HG03064 (cell line): ENCODE data around the gene ITGAV.

Experiments used
- ATAC-seq: cut with Tn5 transposase; IDR thresholded peaks from one replicate; pipeline ENCODE4 v1.9.1; 2021; ENCODE audit warnings: low read depth; ENCODE audit not compliant: unreplicated experiment

Gene ITGAV

GRCh38 chr2:186653511-186653910, 63.7 kb downstream of the ITGAV start:
- ATAC-seq, result no peak

DNA sequence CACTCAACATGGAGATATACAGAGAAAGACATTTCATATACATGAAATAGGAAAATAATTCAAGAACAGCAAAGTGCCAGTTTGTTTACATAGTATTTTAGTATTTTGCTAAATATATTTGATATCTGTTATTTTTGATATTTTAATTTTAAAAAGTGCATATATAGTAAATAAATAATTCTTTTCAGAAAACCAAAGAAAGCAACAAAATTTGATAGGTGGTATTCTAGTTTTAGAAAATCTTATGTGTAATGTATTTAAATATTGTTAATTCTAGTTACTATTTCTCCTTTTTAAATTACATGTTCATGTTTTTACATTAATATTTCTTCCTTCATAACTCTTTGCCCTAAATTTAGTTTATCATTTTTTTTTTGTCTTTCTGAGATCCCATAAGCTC, 69.5 kb downstream of the ITGAV start:
- no peak for ATAC-seq

DNA sequence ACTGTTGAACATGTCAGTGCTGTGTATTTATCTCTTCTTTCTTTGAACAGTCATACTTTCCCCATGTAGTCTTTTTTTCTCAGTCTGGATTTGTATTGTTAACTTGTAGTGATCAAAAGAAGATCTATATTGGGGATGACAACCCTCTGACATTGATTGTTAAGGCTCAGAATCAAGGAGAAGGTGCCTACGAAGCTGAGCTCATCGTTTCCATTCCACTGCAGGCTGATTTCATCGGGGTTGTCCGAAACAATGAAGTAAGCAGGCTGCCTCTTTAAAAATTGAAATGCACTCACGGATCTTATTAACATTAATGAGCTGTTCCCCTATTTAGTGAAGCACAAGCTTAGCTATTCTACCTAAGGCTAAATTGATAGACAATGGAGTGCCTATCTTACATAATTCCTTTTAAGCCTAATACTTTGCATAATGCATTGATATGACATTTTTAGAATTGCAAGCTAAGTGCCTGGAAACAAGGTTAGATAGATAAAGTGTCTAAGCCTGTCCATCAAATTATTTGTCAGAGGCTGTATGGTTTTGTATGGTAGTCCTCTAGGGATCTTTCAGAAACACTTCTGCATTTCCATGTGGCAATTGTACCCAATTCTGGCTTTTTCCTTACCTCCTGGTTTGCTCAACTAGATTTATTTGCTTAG, 74.7 kb downstream of the ITGAV start:
- ATAC-seq, result no peak

DNA sequence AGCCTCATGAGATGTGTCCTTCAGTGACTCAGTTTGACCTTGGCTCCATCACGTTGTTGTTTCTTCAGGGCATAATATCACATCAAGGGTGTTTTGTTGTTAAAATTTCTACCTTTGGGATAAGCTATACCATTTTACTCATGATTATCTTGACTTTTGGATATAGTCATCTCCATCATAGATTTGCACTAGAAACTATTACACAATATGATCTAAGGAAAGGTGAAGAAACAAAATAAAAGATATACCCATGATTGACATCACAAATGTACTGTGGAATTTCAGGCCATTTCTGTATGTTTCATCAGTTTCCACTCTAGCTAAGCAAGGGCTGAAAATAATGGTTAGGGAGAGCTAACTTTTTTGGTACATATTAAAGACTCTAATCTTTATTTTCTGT, 79.3 kb downstream of the ITGAV start:
- ATAC-seq, result no peak

DNA sequence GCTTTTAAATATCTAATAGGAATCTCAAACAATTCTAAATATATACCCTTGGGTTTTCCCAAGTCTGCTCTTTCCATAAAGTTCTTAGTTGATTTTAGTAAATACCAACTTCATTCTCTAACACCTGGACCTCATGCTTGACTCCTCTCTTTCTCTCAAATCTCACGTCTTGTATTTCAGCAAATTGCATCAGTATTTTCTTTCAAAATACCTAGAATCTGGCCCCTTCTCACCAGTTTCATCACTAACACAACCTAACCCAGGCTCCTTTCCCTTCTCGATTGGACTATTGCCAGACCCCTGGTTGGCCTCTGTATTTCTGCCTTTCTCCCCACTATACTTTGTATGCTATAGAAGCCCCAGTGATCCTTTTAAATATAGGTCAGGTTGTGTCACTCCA, 81.0 kb downstream of the ITGAV start:
- ATAC-seq, result no peak

GRCh38 chr2:186675380-186675779, 85.5 kb downstream of the ITGAV start:
- no peak for ATAC-seq

GRCh38 chr2:186683341-186683740, 93.5 kb downstream of the ITGAV start:
- no peak for ATAC-seq

- ATAC-seq, result no peak
Observed at GRCh38 chr2:186687807-186688211, 98.0 kb downstream of the ITGAV start.

- no peak for ATAC-seq
Observed at GRCh38 chr2:186688813-186689212, 99.0 kb downstream of the ITGAV start.

- ATAC-seq, result no peak
Observed at GRCh38 chr2:186690786-186691185, 100.9 kb downstream of the ITGAV start.

DNA sequence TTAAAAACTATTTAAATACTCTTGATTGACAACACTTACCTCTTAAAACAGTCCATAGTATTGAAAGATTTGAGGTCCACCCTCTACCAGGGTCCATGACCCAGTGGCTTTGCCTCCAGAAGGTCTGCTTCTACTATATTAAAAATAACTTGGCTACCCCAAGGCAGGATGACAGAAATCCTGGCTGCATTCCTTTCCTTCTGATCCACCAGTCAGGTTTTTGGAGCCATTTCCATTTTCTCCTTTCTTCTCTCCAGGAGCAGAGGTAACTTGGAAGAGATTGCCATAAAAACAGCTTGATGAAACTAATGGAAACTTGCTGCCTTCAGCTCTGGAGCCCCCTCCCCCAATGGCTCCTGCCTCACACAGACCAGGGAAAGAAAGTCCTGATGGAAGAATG, 101.4 kb downstream of the ITGAV start:
- no peak for ATAC-seq

GRCh38 chr2:186691900-186692299, 102.0 kb downstream of the ITGAV start:
- no peak for ATAC-seq

- no peak for ATAC-seq
Observed at GRCh38 chr2:186693446-186693832, 103.6 kb downstream of the ITGAV start.

DNA sequence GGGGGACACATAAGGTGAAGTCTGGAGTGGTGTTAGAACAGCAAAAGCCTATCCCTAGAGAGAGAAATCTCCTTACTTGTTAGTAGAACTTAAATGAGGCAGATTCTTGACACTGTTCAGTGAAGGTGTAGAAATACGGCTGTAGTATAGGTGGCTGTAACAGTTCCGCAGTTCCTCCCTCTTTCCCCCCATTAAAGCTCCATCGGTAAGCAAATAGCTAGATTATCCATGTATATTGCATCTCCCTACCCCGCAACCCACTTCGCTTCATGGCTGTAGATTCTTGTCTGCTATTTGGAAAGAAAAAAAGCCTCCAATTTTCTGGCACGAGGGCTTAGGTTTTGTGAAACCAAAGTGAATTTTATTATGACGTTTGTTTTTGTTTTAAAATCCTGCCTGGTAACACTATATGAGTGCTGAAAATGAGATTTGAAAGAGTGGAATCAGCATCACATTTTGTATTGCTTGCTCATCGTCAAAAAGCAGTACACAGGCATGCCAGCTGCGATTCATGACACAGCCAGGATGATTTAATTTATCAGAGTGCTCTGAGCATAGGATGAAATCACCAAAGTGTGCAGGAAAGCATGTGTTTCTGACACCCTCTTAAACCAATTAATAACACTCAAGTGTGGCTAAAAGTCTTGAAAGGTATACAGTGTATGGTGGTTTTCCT, 105.4 kb downstream of the ITGAV start:
- ATAC-seq, result no peak

DNA sequence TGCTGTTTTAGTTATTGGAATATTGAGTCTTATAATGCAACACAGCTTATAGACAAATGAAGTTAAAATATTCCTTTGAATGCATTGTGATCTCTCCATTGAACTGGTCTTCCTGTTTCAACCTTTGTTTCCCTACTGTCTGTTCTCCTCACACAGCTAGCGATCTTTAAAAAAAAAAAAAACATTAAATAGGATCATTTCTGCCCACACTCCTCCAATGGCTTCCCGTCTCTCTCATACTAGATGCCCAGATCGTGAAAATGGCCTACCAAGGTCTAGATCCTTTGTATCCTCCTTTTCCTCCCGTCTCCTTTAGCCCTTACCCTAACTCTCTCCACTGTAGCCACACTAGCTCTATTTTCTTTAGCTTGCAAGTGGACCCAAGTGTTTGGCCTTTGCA, 106.4 kb downstream of the ITGAV start:
- ATAC-seq, result no peak

- no peak for ATAC-seq
Observed at GRCh38 chr2:186696804-186697203, 106.9 kb downstream of the ITGAV start.

DNA sequence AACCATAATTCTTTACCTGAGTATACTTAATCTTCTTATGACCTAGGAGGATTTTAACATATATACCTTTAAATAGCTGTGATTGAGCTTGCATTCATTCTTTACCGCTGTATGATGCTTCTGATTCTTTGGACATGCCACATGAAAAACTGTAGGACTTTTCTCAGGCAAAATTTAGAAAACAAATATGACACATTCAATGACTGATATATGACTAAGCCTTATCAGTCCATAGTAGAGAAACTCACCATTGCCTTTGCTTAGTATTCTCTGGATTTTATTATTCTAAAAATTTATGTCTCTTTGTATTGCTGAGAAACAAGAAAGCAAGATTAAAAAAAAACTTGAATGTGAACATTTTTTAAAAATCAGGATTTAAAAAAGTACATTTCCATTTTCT, 107.7 kb downstream of the ITGAV start:
- no peak for ATAC-seq

DNA sequence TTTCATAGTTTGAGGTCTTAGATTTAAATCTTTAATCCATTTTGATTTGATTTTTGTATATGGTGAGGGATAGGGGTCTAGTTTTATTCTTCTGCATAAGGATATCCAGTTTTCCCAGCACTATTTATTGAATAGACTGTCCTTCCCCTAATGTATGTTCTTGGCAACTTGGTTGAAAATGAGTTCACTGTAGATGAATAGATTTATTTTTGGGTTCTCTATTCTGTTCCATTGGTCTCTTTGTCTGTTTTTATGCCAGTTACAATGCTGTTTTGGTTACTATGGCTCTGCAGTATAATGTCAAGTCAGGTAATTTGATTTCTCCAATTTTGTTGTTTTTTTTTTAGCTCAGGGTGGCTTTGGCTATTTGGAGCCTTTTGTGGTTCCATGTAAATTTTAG, 109.9 kb downstream of the ITGAV start:
- ATAC-seq, result no peak

DNA sequence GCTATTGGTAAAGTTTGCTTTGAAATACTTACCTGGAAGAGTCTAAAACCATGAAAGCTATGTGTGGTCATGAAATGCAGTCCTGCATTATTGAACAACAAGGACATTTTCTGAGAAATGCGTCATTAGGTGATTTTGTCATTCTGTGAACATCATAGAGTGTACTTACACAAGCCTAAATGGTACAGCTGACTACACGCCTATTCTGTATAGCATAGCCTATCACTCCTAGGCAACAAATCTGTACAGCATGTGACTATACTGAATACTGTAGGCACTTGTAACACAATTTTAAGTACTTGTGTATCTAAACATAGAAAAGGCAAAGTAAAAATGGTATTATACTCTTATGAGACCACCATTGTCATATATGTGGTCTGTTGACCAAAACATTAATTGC, 112.2 kb downstream of the ITGAV start:
- no peak for ATAC-seq

- no peak for ATAC-seq
Observed at GRCh38 chr2:186702501-186702900, 112.6 kb downstream of the ITGAV start.

DNA sequence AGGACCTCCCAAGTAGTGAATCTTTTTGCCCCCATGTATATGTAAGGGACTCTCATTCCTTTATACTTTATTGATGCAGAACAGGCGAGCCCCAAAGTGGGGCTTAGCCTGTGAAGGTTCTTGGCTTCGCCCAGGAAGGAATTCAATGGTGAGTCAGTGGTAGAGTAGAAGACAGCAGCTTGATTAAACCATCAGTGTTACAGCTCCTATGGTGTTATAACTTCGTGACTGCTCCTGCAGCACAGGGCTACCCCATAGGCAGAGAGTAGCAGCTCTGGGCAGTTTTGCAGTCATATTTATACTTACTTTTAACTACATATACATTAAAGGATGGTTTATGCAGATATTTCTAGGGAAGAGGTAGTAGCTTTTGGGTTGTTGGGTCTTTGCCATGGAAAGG, 115.0 kb downstream of the ITGAV start:
- ATAC-seq, result no peak
